Gastroesophageal sphincter (tissue), 4 donors: ENCODE measurements around the gene ABI3BP. TPM values are rescaled to one million over a fixed set of nuclear protein-coding genes. Genes with fewer than 3 reads are reported as not detected.

Source experiments
- ATAC-seq: fragments of 150-250 bp; one replicate; pipeline ENCODE4 v1.9.1; 2016; ENCODE audit warnings: mild to moderate bottlenecking, moderate library complexity
- H3K27ac ChIP-seq, 4 donors: fragments of 200-600 bp; sonication (generic) in 3 of 4; 1 replicate in 3 of 4; 2 replicates in 1 of 4; pipeline ENCODE4 v1.5.1; 2016 to 2019
- H3K27me3 ChIP-seq: fragments of 200-600 bp; sonication (generic); one replicate; pipeline ENCODE4 v1.5.1; 2019
- H3K36me3 ChIP-seq, 2 donors: fragments of 200-600 bp; sonication (generic); one replicate each; pipeline ENCODE4 v1.5.1; 2019; ENCODE audit warnings: control low read depth in 1 of 2
- H3K4me1 ChIP-seq, 3 donors: fragments of 200-600 bp; sonication (generic); 1 replicate in 2 of 3; 2 replicates in 1 of 3; pipeline ENCODE4 v1.5.1; 2016 to 2019; ENCODE audit warnings: control low read depth in 2 of 3
- H3K4me3 ChIP-seq, 2 donors: fragments of 200-600 bp; sonication (generic); one replicate each; pipeline ENCODE4 v1.5.1; 2019; ENCODE audit warnings: mild to moderate bottlenecking in 1 of 2, moderate library complexity in 1 of 2
- H3K9me3 ChIP-seq, 3 donors: fragments of 200-600 bp; sonication (generic); one replicate each; pipeline ENCODE4 v1.5.1; 2017 to 2019; ENCODE audit warnings: control low read depth in 2 of 3
- CTCF ChIP-seq, 4 experiments: fragments of 200-600 bp in 2 of 4; fragments of 450-650 bp in 2 of 4; sonication (generic) in 1 of 4; IDR thresholded peaks; one replicate each; pipeline ENCODE4 v1.5.1; 2017 to 2019; ENCODE audit warnings: antibody characterized with exemption in 4 of 4, mild to moderate bottlenecking in 2 of 4, moderate library complexity in 2 of 4
- EP300 ChIP-seq: sonication (generic); formaldehyde crosslinking; IDR thresholded peaks from one replicate; pipeline ENCODE4 v1.6.1; 2017; ENCODE audit warnings: antibody characterized with exemption, mild to moderate bottlenecking
- POLR2A ChIP-seq, 2 donors: fragments of 450-650 bp; IDR thresholded peaks; one replicate each; pipeline ENCODE4 v1.6.1; 2017; ENCODE audit warnings: antibody characterized with exemption in 2 of 2, mild to moderate bottlenecking in 2 of 2, moderate library complexity in 1 of 2
- POLR2AphosphoS5 ChIP-seq: sonication (generic); formaldehyde crosslinking; IDR thresholded peaks from one replicate; pipeline ENCODE4 v1.6.1; 2017; ENCODE audit warnings: antibody characterized with exemption
- WGBS, 2 donors: methylation state at CpG; one replicate each; pipeline ENCODE4 v1.1.5; 2018; ENCODE audit warnings: low coverage in 1 of 2; 5-methylcytosine and 5-hydroxymethylcytosine counted together
- total RNA-seq, 4 donors: library from RNA; depleted of rRNA; stranded (reverse); fragments of >200 nt; gene quantifications; one replicate each; pipeline ENCODE4 v1.1.0, GENCODE V29; 2016

Gene ABI3BP
- total RNA-seq, 4 donors from 2014 or later: 59.6 to 158 (median 99.9) TPM

- Histone ChIP-seq H3K27me3 (no peaks in the 10 kb centered on the region), H3K36me3 (no peaks in the 10 kb centered on the region), H3K4me3 (no peak overlapping the region), H3K27ac (peak overlapping the region; percentile 56 to 82 (median 72)), H3K4me1 (peaks cover 10 to 72% (median 11%) of the 10 kb centered on the region in 3 donors), H3K9me3 (no peaks in the 10 kb centered on the region)
- ATAC-seq: no peak
- TF ChIP-seq POLR2A (IDR thresholded peaks at IDR 0.05): no peak
- no peak for TF ChIP-seq POLR2AphosphoS5
- no peak for TF ChIP-seq CTCF (IDR thresholded peaks at IDR 0.05)
- no peak for TF ChIP-seq EP300
These were observed 8.9 kb downstream of the ABI3BP start for GRCh38 chr3:100984308-100984707.

- TF ChIP-seq CTCF (IDR thresholded peaks at IDR 0.05) (no peak), POLR2A (IDR thresholded peaks at IDR 0.05) (no peak), POLR2AphosphoS5 (peak; percentile 70), EP300 (no peak)
- H3K4me3 ChIP-seq: peak overlapping the region in 1 of 2 donors; percentile 32
- no peaks in the 10 kb centered on the region for H3K9me3 ChIP-seq
- H3K27ac ChIP-seq: peak overlapping the region; percentile 74 to 82 (median 80)
- H3K36me3 ChIP-seq: no peaks in the 10 kb centered on the region
- H3K4me1 ChIP-seq: peaks cover 6 to 76% (median 18%) of the 10 kb centered on the region in 3 donors
- H3K27me3 ChIP-seq: no peaks in the 10 kb centered on the region
- 0 to 3% methylated on average over 2 to 4 of the region's 4 CpGs for WGBS, 2 donors
- ATAC-seq: peak; percentile 82
These were observed 10.5 kb downstream of the ABI3BP start for GRCh38 chr3:100982710-100983109.

- Histone ChIP-seq H3K9me3 (no peaks in the 10 kb centered on the region), H3K4me3 (no peak overlapping the region), H3K36me3 (no peaks in the 10 kb centered on the region), H3K27ac (peak overlapping the region; percentile 74 to 82 (median 80)), H3K27me3 (no peaks in the 10 kb centered on the region), H3K4me1 (peaks cover 6 to 84% (median 18%) of the 10 kb centered on the region in 3 donors)
- no peak for ATAC-seq
- no peak for TF ChIP-seq POLR2A (IDR thresholded peaks at IDR 0.05)
- whole genome bisulfite sequencing, 2 donors: 58 to 83% methylated on average over 2 to 3 of the region's 3 CpGs
These were observed 11.9 kb downstream of the ABI3BP start for GRCh38 chr3:100981164-100981911.

GRCh38 chr3:100978011-100978659 lies 15.1 kb downstream of the ABI3BP start:
- Histone ChIP-seq H3K27me3 (no peaks in the 10 kb centered on the region), H3K9me3 (no peaks in the 10 kb centered on the region), H3K4me3 (no peak overlapping the region), H3K36me3 (no peaks in the 10 kb centered on the region), H3K4me1 (peaks cover 3 to 95% (median 13%) of the 10 kb centered on the region in 3 donors), H3K27ac (peak overlapping the region; percentile 47 to 82 (median 54))
- TF ChIP-seq POLR2AphosphoS5 (peak; percentile 18), CTCF (IDR thresholded peaks at IDR 0.05) (peak in 1 of 4 experiments; percentile 4), POLR2A (IDR thresholded peaks at IDR 0.05) (no peak), EP300 (no peak)
- 29 to 50% methylated on average over 1 of the region's 1 CpG for WGBS, 2 donors
- no peak for ATAC-seq

- 40 to 67% methylated on average over 1 to 3 of the region's 3 CpGs for WGBS, 2 donors
- H3K27ac ChIP-seq: no peak overlapping the region
- H3K36me3 ChIP-seq: no peaks in the 10 kb centered on the region
- no peak for ATAC-seq
- H3K4me3 ChIP-seq: no peak overlapping the region
- TF ChIP-seq CTCF (IDR thresholded peaks at IDR 0.05) (no peak), POLR2A (IDR thresholded peaks at IDR 0.05) (no peak), EP300 (no peak), POLR2AphosphoS5 (no peak)
- H3K9me3 ChIP-seq: no peaks in the 10 kb centered on the region
- H3K27me3 ChIP-seq: no peaks in the 10 kb centered on the region
- H3K4me1 ChIP-seq: peaks cover 0 to 95% (median 17%) of the 10 kb centered on the region in 3 donors
These were observed 16.6 kb downstream of the ABI3BP start for GRCh38 chr3:100976611-100977010.
